KMS-11 (cell line): ENCODE data around the gene NFKBIB.

Experiments
- H2AFZ ChIP-seq: fragments of 200-600 bp; sonication (generic); 2 replicates; pipeline ENCODE4 v1.6.1; 2016; ENCODE audit warnings: antibody characterized with exemption, mixed run types, low read depth
- H3K27ac ChIP-seq: fragments of 200-600 bp; sonication (generic); 2 replicates; pipeline ENCODE4 v1.6.1; 2016; ENCODE audit warnings: mild to moderate bottlenecking, mixed run types
- H3K27me3 ChIP-seq: fragments of 200-600 bp; sonication (generic); 2 replicates; pipeline ENCODE4 v1.6.1; 2017; ENCODE audit warnings: mild to moderate bottlenecking, low read depth, mixed run types, moderate library complexity; ENCODE audit not compliant: insufficient read depth
- H3K36me3 ChIP-seq: fragments of 200-600 bp; sonication (generic); 2 replicates; pipeline ENCODE4 v1.6.1; 2017; ENCODE audit warnings: mild to moderate bottlenecking, mixed run types; ENCODE audit not compliant: insufficient read depth
- H3K4me1 ChIP-seq: fragments of 200-600 bp; sonication (generic); 2 replicates; pipeline ENCODE4 v1.6.1; 2016; ENCODE audit warnings: mild to moderate bottlenecking, low read depth, mixed run types; ENCODE audit not compliant: poor library complexity, severe bottlenecking
- H3K4me2 ChIP-seq: fragments of 200-600 bp; sonication (generic); 2 replicates; pipeline ENCODE4 v1.7.0; 2016; ENCODE audit warnings: mild to moderate bottlenecking, mixed run types
- H3K4me3 ChIP-seq: fragments of 200-600 bp; sonication (generic); IDR thresholded peaks from 2 replicates; pipeline ENCODE4 v1.6.1; 2017; ENCODE audit warnings: low read depth, low read length, mixed read lengths; ENCODE audit not compliant: insufficient read depth
- H3K79me2 ChIP-seq: fragments of 200-600 bp; sonication (generic); 2 replicates; pipeline ENCODE4 v1.6.1; 2016; ENCODE audit warnings: low read depth, mixed run types; ENCODE audit not compliant: insufficient read depth
- H3K9ac ChIP-seq: fragments of 200-600 bp; sonication (generic); 2 replicates; pipeline ENCODE4 v1.6.1; 2016; ENCODE audit warnings: mild to moderate bottlenecking, mixed run types
- H4K20me1 ChIP-seq: fragments of 200-600 bp; sonication (generic); 2 replicates; pipeline ENCODE4 v1.6.1; 2016; ENCODE audit warnings: mild to moderate bottlenecking, mixed run types; ENCODE audit not compliant: insufficient read depth
- CTCF ChIP-seq: fragments of 200-600 bp; sonication (generic); conservative IDR thresholded peaks from 2 replicates; pipeline ENCODE4 v1.6.1; 2017; ENCODE audit warnings: low read depth, mild to moderate bottlenecking, antibody characterized with exemption, low read length, moderate library complexity, mixed read lengths

The NFKBIB gene

GRCh38 chr19:38928391-38929001 is 28.7 kb downstream of the NFKBIB start:
- 0 out of 2 replicates have a peak, but pooled peaks cover 7% of the 10 kb centered on the region for H3K36me3 ChIP-seq
- H2AFZ ChIP-seq, result no peak overlapping the region
- H3K9ac ChIP-seq, result no peak overlapping the region
- H4K20me1 ChIP-seq, result no peaks in the 10 kb centered on the region
- H3K27me3 ChIP-seq, result no peaks in the 10 kb centered on the region
- no peak overlapping the region for H3K4me3 ChIP-seq
- no peak for TF ChIP-seq CTCF
- no peak overlapping the region for H3K4me2 ChIP-seq
- no peak overlapping the region for H3K27ac ChIP-seq
- H3K4me1 ChIP-seq, result peaks cover 18% of the 10 kb centered on the region
- peaks cover 20% of the 10 kb centered on the region for H3K79me2 ChIP-seq

- Histone ChIP-seq H3K27me3 (no peaks in the 10 kb centered on the region), H3K4me2 (peak within 1 kb of the TSS; percentile 91), H2AFZ (peak within 1 kb of the TSS; percentile 82), H3K27ac (peak within 1 kb of the TSS; percentile 73), H3K79me2 (peaks cover 20% of the 10 kb centered on the region), H3K4me1 (peaks cover 18% of the 10 kb centered on the region), H3K36me3 (0 out of 2 replicates have a peak, but pooled peaks cover 7% of the 10 kb centered on the region), H3K9ac (peak within 1 kb of the TSS; percentile 78), H4K20me1 (no peaks in the 10 kb centered on the region), H3K4me3 (no peak within 1 kb of the TSS)
- peak; percentile 99 for TF ChIP-seq CTCF
Measured at GRCh38 chr19:38929929-38930775, 30.4 kb downstream of the NFKBIB start, which contains the start of gene SARS2. TSS of gene SARS2 (minus strand) at chr19:38930763. CDS start at chr19:38930736, 27 bp downstream.

GRCh38 chr19:38930776-38931520 is 31.2 kb downstream of the NFKBIB start, which contains the start of gene MRPS12:
TSS of gene MRPS12 (plus strand) at chr19:38930944. CDS start at chr19:38931295, 351 bp downstream.
- Histone ChIP-seq H3K27ac (peak within 1 kb of the TSS; percentile 73), H4K20me1 (no peaks in the 10 kb centered on the region), H3K4me2 (peak within 1 kb of the TSS; percentile 91), H3K4me1 (peaks cover 18% of the 10 kb centered on the region), H3K36me3 (0 out of 2 replicates have a peak, but pooled peaks cover 7% of the 10 kb centered on the region), H3K9ac (peak within 1 kb of the TSS; percentile 78), H2AFZ (peak within 1 kb of the TSS; percentile 82), H3K27me3 (no peaks in the 10 kb centered on the region), H3K79me2 (peaks cover 20% of the 10 kb centered on the region), H3K4me3 (no peak within 1 kb of the TSS)
- TF ChIP-seq CTCF, result no peak

- Histone ChIP-seq H3K4me2 (peak overlapping the region; percentile 81), H3K36me3 (0 out of 2 replicates have a peak, but pooled peaks cover 7% of the 10 kb centered on the region), H2AFZ (no peak overlapping the region), H3K4me3 (no peak overlapping the region), H3K9ac (peak overlapping the region; percentile 78), H4K20me1 (no peaks in the 10 kb centered on the region), H3K79me2 (peaks cover 20% of the 10 kb centered on the region), H3K27me3 (no peaks in the 10 kb centered on the region), H3K4me1 (peaks cover 18% of the 10 kb centered on the region), H3K27ac (peak overlapping the region; percentile 73)
- TF ChIP-seq CTCF, result no peak
Measured at GRCh38 chr19:38931521-38931793, 31.7 kb downstream of the NFKBIB start.
